Activated T-helper 17 cell treated with anti-CD3 and anti-CD28 coated beads, Interleukin-2, amount 50 U/mL, for 72 hours (primary cell): ENCODE measurements around the gene PSAPL1. TPM values are rescaled to one million over a fixed set of nuclear protein-coding genes. Genes with fewer than 3 reads are reported as not detected.

Experiments
- ATAC-seq: fragments of 150-1000 bp; cut with Tn5 transposase; replicated peaks from 2 replicates; pipeline ENCODE4 v1.10.0; 2021; ENCODE audit warnings: mild to moderate bottlenecking, moderate library complexity
- H3K27ac Mint-ChIP-seq: one replicate; pipeline ENCODE4 v1.8.0; 2022; ENCODE audit warnings: mixed read lengths
- H3K27me3 Mint-ChIP-seq: one replicate; pipeline ENCODE4 v1.8.0; 2022; ENCODE audit warnings: mixed read lengths
- H3K36me3 Mint-ChIP-seq: one replicate; pipeline ENCODE4 v1.8.0; 2022; ENCODE audit warnings: low read depth, mild to moderate bottlenecking, mixed read lengths
- H3K4me1 Mint-ChIP-seq: one replicate; pipeline ENCODE4 v1.8.0; 2022; ENCODE audit warnings: mixed read lengths
- H3K4me3 Mint-ChIP-seq: one replicate; pipeline ENCODE4 v1.8.0; 2022; ENCODE audit warnings: mild to moderate bottlenecking, mixed read lengths
- H3K9me3 Mint-ChIP-seq: one replicate; pipeline ENCODE4 v1.8.0; 2022; ENCODE audit warnings: mixed read lengths
- total RNA-seq, 2 donors: library from RNA; stranded (reverse); gene quantifications; one replicate each; pipeline ENCODE4 v1.2.3, GENCODE V29; 2022

PSAPL1 gene
- total RNA-seq, 2 donors from 2014 or later, result not detected

DNA sequence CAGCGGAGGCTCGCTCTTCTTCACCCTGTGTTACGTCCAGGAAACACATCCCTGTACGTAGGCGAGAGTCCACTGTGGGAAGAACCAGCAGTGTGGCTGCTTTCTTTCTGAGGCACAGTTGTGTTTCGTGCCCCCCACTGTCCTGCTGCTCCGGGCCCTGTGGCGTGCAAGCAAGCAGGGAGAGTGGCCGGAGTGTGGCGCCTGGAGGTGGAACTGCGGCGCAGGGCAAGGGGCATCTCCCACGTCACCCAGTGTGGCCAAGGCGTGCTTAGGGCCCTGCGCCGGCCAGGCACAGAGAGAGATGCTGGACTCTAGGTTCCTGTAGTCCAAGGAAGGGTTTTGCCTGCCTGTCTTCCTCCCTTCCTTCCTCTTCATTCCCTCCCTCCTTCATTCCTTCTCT, 13.3 kb upstream of the PSAPL1 start:
- Mint-ChIP-seq H3K27ac (no peak overlapping the region), H3K27me3 (peaks cover 9% of the 10 kb centered on the region), H3K4me3 (no peak overlapping the region), H3K9me3 (no peaks in the 10 kb centered on the region), H3K36me3 (no peaks in the 10 kb centered on the region), H3K4me1 (no peaks in the 10 kb centered on the region)
- no peak for ATAC-seq

- no peaks in the 10 kb centered on the region for H3K36me3 Mint-ChIP-seq
- peaks cover 12% of the 10 kb centered on the region for H3K27me3 Mint-ChIP-seq
- no peak for ATAC-seq
- H3K27ac Mint-ChIP-seq, result no peak overlapping the region
- no peak overlapping the region for H3K4me3 Mint-ChIP-seq
- no peaks in the 10 kb centered on the region for H3K4me1 Mint-ChIP-seq
- no peaks in the 10 kb centered on the region for H3K9me3 Mint-ChIP-seq
Measured at GRCh38 chr4:7447236-7447635, 12.5 kb upstream of the PSAPL1 start.

DNA sequence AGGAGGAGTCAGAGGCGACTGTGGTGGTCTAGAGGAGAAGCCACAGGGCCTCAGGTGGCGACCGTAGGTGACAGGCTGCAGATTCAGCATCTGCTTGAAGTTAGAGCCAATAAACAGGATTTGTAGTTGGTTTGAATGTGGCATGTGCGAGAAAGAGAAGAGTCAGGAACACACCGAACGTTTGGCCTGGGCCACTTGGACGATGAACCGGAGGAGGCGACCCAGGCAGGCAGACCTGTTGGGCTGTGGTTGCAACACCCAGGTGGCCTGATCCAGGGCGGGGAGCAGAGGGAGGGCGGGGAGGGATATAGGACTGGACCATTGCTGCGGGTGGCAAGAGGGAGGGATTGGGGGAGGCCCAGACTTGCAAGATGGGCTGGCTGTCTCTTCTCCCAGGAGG, 10.0 kb upstream of the PSAPL1 start:
- no peak overlapping the region for H3K27ac Mint-ChIP-seq
- H3K9me3 Mint-ChIP-seq, result no peaks in the 10 kb centered on the region
- H3K4me3 Mint-ChIP-seq, result no peak overlapping the region
- H3K27me3 Mint-ChIP-seq, result peaks cover 17% of the 10 kb centered on the region
- H3K36me3 Mint-ChIP-seq, result no peaks in the 10 kb centered on the region
- H3K4me1 Mint-ChIP-seq, result no peaks in the 10 kb centered on the region
- ATAC-seq, result no peak

GRCh38 chr4:7444314-7444713, 9.6 kb upstream of the PSAPL1 start:
- Mint-ChIP-seq H3K9me3 (no peaks in the 10 kb centered on the region), H3K4me3 (no peak overlapping the region), H3K36me3 (no peaks in the 10 kb centered on the region), H3K4me1 (no peaks in the 10 kb centered on the region), H3K27ac (no peak overlapping the region), H3K27me3 (peaks cover 18% of the 10 kb centered on the region)
- no peak for ATAC-seq

DNA sequence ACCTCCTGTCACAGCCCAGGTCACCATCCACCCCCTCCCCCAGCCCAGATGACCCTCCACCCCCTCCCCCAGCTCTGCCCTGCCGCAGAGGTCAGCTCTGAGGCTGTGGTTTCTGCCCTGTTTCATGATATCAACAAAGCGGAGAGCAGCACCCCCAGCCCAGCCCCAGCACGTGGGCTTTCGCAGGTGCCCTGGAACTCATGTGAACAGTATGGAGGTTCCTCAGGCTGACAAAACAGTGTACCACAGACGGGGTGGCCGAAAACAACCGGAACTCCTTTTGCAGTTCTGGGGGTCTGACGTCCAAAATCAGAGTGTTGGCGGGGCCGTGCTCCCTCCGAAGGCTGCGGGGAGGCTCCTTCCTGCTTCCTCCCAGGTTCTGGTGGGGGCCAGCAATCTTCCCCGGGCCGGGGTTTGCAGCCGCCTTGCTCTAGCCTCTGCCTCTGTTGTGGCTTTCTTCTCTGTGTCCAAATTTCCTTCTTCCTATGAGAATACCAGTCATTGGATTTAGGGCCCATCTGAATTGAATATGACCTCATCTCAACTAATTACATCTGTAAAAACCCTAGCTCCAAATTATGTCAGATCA, 7.9 kb upstream of the PSAPL1 start:
- no peak overlapping the region for H3K27ac Mint-ChIP-seq
- H3K27me3 Mint-ChIP-seq, result peaks cover 21% of the 10 kb centered on the region
- no peaks in the 10 kb centered on the region for H3K9me3 Mint-ChIP-seq
- H3K36me3 Mint-ChIP-seq, result no peaks in the 10 kb centered on the region
- no peak overlapping the region for H3K4me3 Mint-ChIP-seq
- no peaks in the 10 kb centered on the region for H3K4me1 Mint-ChIP-seq
- no peak for ATAC-seq

DNA sequence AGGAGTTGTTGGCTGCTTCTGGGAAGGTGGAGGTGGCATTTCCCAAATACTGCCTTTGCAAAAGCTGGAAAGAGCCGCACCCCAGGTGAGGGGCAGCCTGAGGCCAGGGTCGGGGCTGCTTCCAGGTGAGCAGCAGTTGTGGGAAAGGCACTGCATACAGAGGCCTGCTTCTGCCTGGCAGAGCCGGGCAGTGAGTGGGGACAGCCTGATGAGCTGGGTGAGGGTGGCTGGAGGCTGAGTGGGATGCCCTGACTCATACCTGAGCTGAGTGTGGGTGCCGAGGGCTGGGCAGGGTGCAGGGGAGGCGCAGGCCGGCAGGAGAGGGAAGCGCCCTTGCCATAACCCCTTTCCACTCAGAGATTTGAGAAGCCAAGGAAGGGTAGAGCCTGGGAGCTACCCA, 6.5 kb upstream of the PSAPL1 start:
- Mint-ChIP-seq H3K4me1 (peaks cover 3% of the 10 kb centered on the region), H3K4me3 (no peak overlapping the region), H3K27me3 (peaks cover 24% of the 10 kb centered on the region), H3K9me3 (no peaks in the 10 kb centered on the region), H3K36me3 (no peaks in the 10 kb centered on the region), H3K27ac (no peak overlapping the region)
- ATAC-seq, result no peak

DNA sequence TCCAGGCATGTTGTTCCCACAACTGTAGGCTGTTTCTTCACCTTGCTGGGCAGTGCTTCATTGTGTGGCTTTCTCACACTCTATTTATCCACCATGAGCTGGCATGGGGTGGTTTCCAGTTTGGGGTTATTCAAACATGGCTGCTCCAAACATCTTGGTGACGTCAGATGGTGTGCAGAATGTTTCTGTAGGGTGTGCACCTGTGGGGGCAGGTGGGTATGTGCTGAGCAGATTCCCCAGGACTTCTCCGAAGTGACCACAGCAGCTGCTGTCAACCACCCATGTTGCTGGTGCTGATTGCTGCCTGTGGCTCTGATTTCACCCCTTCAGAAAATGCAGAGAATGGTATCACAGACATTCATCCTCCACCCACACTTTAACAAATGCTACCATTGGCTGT, 5.0 kb upstream of the PSAPL1 start:
- H3K27me3 Mint-ChIP-seq, result peaks cover 23% of the 10 kb centered on the region
- no peaks in the 10 kb centered on the region for H3K36me3 Mint-ChIP-seq

GRCh38 chr4:7436256-7436655, 1.5 kb upstream of the PSAPL1 start:
- no peak for ATAC-seq
- Mint-ChIP-seq H3K27ac (no peak overlapping the region), H3K27me3 (peaks cover 12% of the 10 kb centered on the region)

More for the DNA sequence above, 5.0 kb upstream of the PSAPL1 start:
- H3K4me1 Mint-ChIP-seq, result peaks cover 3% of the 10 kb centered on the region
- no peak overlapping the region for H3K27ac Mint-ChIP-seq
- no peak overlapping the region for H3K4me3 Mint-ChIP-seq
- H3K9me3 Mint-ChIP-seq, result no peaks in the 10 kb centered on the region
- ATAC-seq, result no peak

DNA sequence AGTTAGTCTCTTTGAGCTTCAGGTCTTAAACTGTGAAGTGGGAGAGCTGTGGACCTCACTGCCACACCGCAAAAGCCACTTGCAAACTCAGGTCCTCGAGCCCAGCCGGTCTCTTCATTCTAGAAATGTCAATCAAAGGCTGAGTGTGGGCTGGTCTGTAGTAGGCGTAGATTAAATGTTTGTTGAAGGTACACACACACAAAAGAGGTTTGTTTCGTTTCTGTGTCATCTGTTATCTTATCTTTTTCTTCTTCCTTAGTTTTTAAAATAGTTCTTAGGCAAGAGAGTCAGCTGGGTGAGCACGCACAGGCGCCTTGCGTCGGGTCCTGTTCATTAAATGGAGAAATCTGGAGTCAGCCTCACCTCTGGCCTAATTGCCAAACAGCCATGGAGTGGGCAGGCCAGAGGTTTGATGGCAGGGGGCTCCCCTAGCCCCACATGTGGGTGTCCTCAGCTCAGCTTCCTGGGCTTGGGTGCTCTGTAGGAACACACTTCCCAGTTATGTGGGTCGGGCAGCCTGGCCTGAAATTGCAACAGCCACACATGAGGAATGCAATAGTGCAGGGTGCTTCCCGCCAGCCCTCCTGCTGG, 836 bp upstream of the PSAPL1 start:
- no peak overlapping the region for H3K4me3 Mint-ChIP-seq
- H3K36me3 Mint-ChIP-seq, result no peaks in the 10 kb centered on the region

More at GRCh38 chr4:7436256-7436655, 1.5 kb upstream of the PSAPL1 start:
- H3K4me1 Mint-ChIP-seq, result peaks cover 3% of the 10 kb centered on the region
- no peaks in the 10 kb centered on the region for H3K36me3 Mint-ChIP-seq
- H3K9me3 Mint-ChIP-seq, result no peaks in the 10 kb centered on the region
- no peak overlapping the region for H3K4me3 Mint-ChIP-seq

DNA sequence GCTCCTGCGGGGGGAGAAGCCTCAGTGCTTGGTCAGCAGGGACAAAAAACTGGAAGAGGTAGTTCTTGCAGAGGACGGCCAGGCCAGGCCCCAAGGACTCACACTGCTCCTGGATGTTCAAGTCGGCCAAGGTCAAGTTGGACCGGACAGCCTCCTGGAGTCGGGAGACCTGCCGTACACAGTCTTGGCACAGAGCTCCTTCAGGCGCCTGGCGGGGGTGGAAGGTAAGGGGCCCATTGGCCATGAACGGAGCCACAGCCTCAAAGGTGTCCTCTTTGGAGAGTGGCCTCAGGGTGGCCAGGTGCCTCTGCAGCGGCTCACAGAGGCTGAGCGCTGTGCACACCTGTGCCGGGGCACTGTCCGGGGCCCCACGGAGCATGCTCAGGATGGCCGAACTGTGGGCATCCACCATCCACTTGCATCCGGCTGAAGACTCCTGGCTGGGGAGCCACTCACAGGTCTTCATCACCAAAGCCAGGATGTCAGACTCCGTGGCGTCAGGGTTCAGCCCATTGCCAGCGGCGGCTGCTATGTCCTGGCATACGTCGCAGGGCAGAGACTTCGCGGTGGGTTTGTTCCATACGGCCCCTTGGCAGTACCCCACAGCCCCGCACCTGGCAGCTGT, 477 bp downstream of the PSAPL1 start:
- ATAC-seq, result no peak
- Mint-ChIP-seq H3K27me3 (peaks cover 5% of the 10 kb centered on the region), H3K4me3 (no peak overlapping the region), H3K4me1 (peaks cover 3% of the 10 kb centered on the region), H3K9me3 (no peaks in the 10 kb centered on the region), H3K27ac (no peak overlapping the region), H3K36me3 (no peaks in the 10 kb centered on the region)

More for the DNA sequence above, 836 bp upstream of the PSAPL1 start:
- peaks cover 8% of the 10 kb centered on the region for H3K27me3 Mint-ChIP-seq
- ATAC-seq, result no peak
- peaks cover 3% of the 10 kb centered on the region for H3K4me1 Mint-ChIP-seq
- H3K9me3 Mint-ChIP-seq, result no peaks in the 10 kb centered on the region
- no peak overlapping the region for H3K27ac Mint-ChIP-seq

GRCh38 chr4:7433376-7434140, 1.2 kb downstream of the PSAPL1 start:
- Mint-ChIP-seq H3K27me3 (peaks cover 3% of the 10 kb centered on the region), H3K27ac (no peak overlapping the region), H3K4me1 (peaks cover 3% of the 10 kb centered on the region), H3K4me3 (no peak overlapping the region), H3K36me3 (no peaks in the 10 kb centered on the region), H3K9me3 (no peaks in the 10 kb centered on the region)
- ATAC-seq, result no peak

- peaks cover 3% of the 10 kb centered on the region for H3K4me1 Mint-ChIP-seq
Measured at GRCh38 chr4:7432531-7433375, 2.0 kb downstream of the PSAPL1 start.

DNA sequence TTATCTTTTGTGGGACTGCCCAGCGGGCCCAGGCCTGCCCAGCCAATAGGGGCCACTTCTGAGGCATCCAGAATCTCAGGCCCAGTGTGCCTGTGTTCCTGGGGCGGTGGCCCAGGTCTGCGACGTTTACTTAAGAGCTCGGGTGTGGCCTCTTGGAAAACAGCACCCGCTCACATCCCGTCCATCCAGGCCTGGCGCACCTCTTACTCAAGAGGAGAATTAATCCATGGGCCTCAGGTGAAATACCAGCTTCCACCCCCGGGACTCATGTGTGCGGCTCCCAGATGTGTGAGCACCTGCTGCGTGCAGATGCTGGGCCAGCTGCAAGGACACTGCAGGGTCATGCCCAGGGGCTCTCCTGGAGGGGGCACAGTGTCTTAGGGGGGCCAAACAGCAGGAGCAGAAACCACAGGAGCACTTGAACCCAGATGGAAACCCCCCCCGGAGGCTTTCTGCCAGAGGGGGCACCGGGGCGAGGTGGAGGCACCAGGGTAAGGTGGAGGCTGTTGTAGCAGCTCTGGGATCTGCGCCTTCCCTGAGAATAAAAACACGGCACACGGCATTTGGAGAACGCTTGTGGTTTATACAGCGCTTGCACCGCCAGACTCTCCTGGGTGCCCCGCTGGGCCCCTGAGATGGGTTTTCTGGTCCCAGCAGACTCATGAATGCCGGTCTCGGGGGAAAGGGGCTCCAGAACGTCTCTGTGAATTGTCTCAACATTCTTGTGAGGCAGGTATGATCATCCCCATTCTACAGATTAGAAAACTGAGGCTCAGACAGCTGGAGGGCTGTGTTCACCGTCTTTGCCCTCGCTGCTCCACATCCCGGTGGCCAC, 2.8 kb downstream of the PSAPL1 start:
- Mint-ChIP-seq H3K4me3 (no peak overlapping the region), H3K27ac (no peak overlapping the region), H3K9me3 (no peaks in the 10 kb centered on the region), H3K4me1 (peaks cover 3% of the 10 kb centered on the region), H3K27me3 (peaks cover 6% of the 10 kb centered on the region), H3K36me3 (no peaks in the 10 kb centered on the region)
- no peak for ATAC-seq

More at GRCh38 chr4:7432531-7433375, 2.0 kb downstream of the PSAPL1 start:
- no peak overlapping the region for H3K4me3 Mint-ChIP-seq
- H3K36me3 Mint-ChIP-seq, result no peaks in the 10 kb centered on the region
- H3K27ac Mint-ChIP-seq, result no peak overlapping the region
- H3K27me3 Mint-ChIP-seq, result peaks cover 3% of the 10 kb centered on the region
- no peak for ATAC-seq
- no peaks in the 10 kb centered on the region for H3K9me3 Mint-ChIP-seq
